K562 (cell line): ENCODE measurements around the gene C16orf95. TPM values are rescaled to one million over a fixed set of nuclear protein-coding genes. Genes with fewer than 3 reads are reported as not detected.

ENCODE experiments used
- DMBX1 ChIP-seq: fragments of 250-450 bp; sonication (Bioruptor Pico); IDR thresholded peaks from 2 replicates; pipeline ENCODE4 v1.8.0; 2022; ENCODE audit warnings: inconsistent platforms, mild to moderate bottlenecking, moderate library complexity, borderline replicate concordance
- HDGF ChIP-seq: fragments of 450-650 bp; IDR thresholded peaks from 2 replicates; pipeline ENCODE4 v1.6.1; 2016
- NR2C1 ChIP-seq, 2 experiments: fragments of 450-650 bp; IDR thresholded peaks; 2 replicates each; pipeline ENCODE4 v1.6.1; 2017; ENCODE audit warnings: mild to moderate bottlenecking in 2 of 2, antibody characterized with exemption in 1 of 2, inconsistent platforms in 1 of 2, missing compliant biosample characterization in 1 of 2, missing genetic modification characterization in 1 of 2
- SIRT6 ChIP-seq: IDR thresholded peaks from one replicate; pipeline ENCODE4 v1.6.1; 2012; ENCODE audit warnings: low read depth, mild to moderate bottlenecking, control low read depth, inconsistent platforms, low read length, moderate library complexity
- SP1 ChIP-seq: sonication (generic); formaldehyde crosslinking; IDR thresholded peaks from 2 replicates; pipeline ENCODE4 v1.8.1; 2022; ENCODE audit warnings: mild to moderate bottlenecking, missing genetic modification reagents
- U2AF2 ChIP-seq: fragments of 200-400 bp; formaldehyde crosslinking; optimal IDR thresholded peaks from 2 replicates; pipeline ENCODE3; 2017; ENCODE audit warnings: low read depth, mild to moderate bottlenecking, low read length
- ZNF41 ChIP-seq: fragments of 250-450 bp; sonication (Bioruptor Pico); conservative IDR thresholded peaks from 2 replicates; pipeline ENCODE4 v1.4.0; 2020; ENCODE audit warnings: mild to moderate bottlenecking
- ZNF764 ChIP-seq: fragments of 250-450 bp; sonication (Bioruptor Pico); IDR thresholded peaks from 2 replicates; pipeline ENCODE4 v1.4.0; 2020; ENCODE audit warnings: low read depth, mild to moderate bottlenecking, moderate library complexity
- polyA plus RNA-seq, 8 experiments: library from polyadenylated mRNA; depleted of rRNA in 4 of 8; stranded (reverse) in 5 of 8; unstranded in 3 of 8; fragments of >200 nt; fragmentation: Nextera tagmentation in 2 of 8; fragmentation: Illumina TruSeq in 1 of 8; extraction: Ambion mirVana in 2 of 8; extraction: Trizol in 1 of 8; gene quantifications; 2 replicates each; pipeline versions ENCODE4 v1.2.1 to v1.2.3, GENCODE V29; 2011 to 2014; ENCODE audit warnings: inconsistent platforms in 1 of 8, missing spikeins in 1 of 8
- total RNA-seq, 7 experiments: library from RNA; depleted of rRNA in 6 of 7; stranded (reverse); fragments of >200 nt in 6 of 7; fragmentation: Illumina TruSeq in 2 of 7; extraction: Trizol in 2 of 7; gene quantifications; 2 replicates each; pipeline versions ENCODE4 v1.2.1 to v1.2.3, GENCODE V29; 2011 to 2021; ENCODE audit warnings: low replicate concordance in 1 of 7
- TF ChIP-seq, protein P1 (sequence below): fragments of 250-450 bp; sonication (Bioruptor Pico); IDR thresholded peaks from 2 replicates; pipeline ENCODE4 v1.5.0; 2022; ENCODE audit warnings: mild to moderate bottlenecking
- TF ChIP-seq, protein P2 (sequence below): fragments of 450-650 bp; formaldehyde crosslinking; IDR thresholded peaks from 2 replicates; pipeline ENCODE4 v1.4.0; 2022; ENCODE audit warnings: mild to moderate bottlenecking, moderate library complexity
- TF ChIP-seq, protein P3 (sequence below): fragments of 450-650 bp; IDR thresholded peaks from 2 replicates; pipeline ENCODE4 v1.6.1; 2017; ENCODE audit warnings: antibody characterized with exemption, mild to moderate bottlenecking
- TF ChIP-seq, protein P4 (sequence below): fragments of 450-650 bp; conservative IDR thresholded peaks from 2 replicates; pipeline ENCODE4 v1.6.1; 2016; ENCODE audit warnings: missing genetic modification characterization, low read depth, mild to moderate bottlenecking, missing compliant biosample characterization, moderate library complexity
- TF ChIP-seq, protein P5 (sequence below): fragments of 250-450 bp; sonication (Bioruptor Pico); IDR thresholded peaks from 2 replicates; pipeline ENCODE4 v1.9.0; 2021; ENCODE audit warnings: mild to moderate bottlenecking, inconsistent platforms
- TF ChIP-seq, protein P6 (sequence below), 2 experiments: fragments of 450-650 bp; IDR thresholded peaks; 2 replicates each; pipeline ENCODE4 v1.6.1; 2016

The C16orf95 gene
- total and polyA plus RNA-seq, 9 of the 15 experiments (the other 6 are each of a cell fraction or from before 2014, with no cell fraction given) = 6.5 to 20.5 (median 9.4) TPM

DNA sequence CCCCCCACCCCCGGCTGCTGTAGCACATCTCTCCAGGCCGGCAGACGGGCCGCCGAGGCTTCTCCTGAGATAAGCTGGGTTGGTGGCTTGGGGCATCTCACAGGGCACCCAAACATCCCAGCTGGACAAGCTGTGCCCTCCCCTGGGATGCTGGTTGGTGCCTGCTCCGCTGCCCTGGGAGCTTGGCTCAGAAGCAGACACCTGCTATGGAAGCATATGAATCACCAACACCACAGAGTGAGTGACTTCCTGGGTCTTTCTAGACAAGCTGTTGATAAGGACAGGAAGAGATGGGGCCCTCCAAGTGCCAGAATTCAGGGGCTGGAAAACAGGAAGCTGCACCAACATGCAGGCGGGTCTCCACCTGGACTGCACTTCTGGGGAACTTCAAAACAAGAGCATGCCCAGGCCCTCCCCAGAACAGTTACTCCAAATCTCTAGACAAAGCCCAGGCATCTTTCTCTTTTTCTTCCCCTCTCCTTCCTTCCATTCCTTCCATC is 13.7 kb downstream of the C16orf95 start (continued):
- TF ChIP-seq, protein P1, sequence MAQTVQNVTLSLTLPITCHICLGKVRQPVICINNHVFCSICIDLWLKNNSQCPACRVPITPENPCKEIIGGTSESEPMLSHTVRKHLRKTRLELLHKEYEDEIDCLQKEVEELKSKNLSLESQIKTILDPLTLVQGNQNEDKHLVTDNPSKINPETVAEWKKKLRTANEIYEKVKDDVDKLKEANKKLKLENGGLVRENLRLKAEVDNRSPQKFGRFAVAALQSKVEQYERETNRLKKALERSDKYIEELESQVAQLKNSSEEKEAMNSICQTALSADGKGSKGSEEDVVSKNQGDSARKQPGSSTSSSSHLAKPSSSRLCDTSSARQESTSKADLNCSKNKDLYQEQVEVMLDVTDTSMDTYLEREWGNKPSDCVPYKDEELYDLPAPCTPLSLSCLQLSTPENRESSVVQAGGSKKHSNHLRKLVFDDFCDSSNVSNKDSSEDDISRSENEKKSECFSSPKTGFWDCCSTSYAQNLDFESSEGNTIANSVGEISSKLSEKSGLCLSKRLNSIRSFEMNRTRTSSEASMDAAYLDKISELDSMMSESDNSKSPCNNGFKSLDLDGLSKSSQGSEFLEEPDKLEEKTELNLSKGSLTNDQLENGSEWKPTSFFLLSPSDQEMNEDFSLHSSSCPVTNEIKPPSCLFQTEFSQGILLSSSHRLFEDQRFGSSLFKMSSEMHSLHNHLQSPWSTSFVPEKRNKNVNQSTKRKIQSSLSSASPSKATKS (CRISPR knock-in tag) = no peak
- TF ChIP-seq, protein P2, sequence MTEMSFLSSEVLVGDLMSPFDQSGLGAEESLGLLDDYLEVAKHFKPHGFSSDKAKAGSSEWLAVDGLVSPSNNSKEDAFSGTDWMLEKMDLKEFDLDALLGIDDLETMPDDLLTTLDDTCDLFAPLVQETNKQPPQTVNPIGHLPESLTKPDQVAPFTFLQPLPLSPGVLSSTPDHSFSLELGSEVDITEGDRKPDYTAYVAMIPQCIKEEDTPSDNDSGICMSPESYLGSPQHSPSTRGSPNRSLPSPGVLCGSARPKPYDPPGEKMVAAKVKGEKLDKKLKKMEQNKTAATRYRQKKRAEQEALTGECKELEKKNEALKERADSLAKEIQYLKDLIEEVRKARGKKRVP (CRISPR knock-in tag) = no peak
- TF ChIP-seq, protein P3, sequence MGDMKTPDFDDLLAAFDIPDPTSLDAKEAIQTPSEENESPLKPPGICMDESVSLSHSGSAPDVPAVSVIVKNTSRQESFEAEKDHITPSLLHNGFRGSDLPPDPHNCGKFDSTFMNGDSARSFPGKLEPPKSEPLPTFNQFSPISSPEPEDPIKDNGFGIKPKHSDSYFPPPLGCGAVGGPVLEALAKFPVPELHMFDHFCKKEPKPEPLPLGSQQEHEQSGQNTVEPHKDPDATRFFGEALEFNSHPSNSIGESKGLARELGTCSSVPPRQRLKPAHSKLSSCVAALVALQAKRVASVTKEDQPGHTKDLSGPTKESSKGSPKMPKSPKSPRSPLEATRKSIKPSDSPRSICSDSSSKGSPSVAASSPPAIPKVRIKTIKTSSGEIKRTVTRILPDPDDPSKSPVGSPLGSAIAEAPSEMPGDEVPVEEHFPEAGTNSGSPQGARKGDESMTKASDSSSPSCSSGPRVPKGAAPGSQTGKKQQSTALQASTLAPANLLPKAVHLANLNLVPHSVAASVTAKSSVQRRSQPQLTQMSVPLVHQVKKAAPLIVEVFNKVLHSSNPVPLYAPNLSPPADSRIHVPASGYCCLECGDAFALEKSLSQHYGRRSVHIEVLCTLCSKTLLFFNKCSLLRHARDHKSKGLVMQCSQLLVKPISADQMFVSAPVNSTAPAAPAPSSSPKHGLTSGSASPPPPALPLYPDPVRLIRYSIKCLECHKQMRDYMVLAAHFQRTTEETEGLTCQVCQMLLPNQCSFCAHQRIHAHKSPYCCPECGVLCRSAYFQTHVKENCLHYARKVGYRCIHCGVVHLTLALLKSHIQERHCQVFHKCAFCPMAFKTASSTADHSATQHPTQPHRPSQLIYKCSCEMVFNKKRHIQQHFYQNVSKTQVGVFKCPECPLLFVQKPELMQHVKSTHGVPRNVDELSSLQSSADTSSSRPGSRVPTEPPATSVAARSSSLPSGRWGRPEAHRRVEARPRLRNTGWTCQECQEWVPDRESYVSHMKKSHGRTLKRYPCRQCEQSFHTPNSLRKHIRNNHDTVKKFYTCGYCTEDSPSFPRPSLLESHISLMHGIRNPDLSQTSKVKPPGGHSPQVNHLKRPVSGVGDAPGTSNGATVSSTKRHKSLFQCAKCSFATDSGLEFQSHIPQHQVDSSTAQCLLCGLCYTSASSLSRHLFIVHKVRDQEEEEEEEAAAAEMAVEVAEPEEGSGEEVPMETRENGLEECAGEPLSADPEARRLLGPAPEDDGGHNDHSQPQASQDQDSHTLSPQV = peak; percentile 51; the same call in 1 of the 2 replicates
- TF ChIP-seq SIRT6 (no peak), ZNF41 (CRISPR knock-in tag) (0 out of 2 replicates have a peak, but pooled peaks have one; percentile 37), ZNF764 (no peak), SP1 (CRISPR knock-in tag) (no peak), HDGF (no peak), NR2C1 (IDR thresholded peaks at IDR 0.05) (no peak), NR2C1 (tag; IDR thresholded peaks at IDR 0.05) (peak; percentile 8; the same call in 1 of the 2 replicates), U2AF2 (no peak), DMBX1 (CRISPR knock-in tag) (peak; percentile 67; the same call in 1 of the 2 replicates)
- TF ChIP-seq, protein P4, sequence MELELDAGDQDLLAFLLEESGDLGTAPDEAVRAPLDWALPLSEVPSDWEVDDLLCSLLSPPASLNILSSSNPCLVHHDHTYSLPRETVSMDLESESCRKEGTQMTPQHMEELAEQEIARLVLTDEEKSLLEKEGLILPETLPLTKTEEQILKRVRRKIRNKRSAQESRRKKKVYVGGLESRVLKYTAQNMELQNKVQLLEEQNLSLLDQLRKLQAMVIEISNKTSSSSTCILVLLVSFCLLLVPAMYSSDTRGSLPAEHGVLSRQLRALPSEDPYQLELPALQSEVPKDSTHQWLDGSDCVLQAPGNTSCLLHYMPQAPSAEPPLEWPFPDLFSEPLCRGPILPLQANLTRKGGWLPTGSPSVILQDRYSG (tag) = no peak
- TF ChIP-seq, protein P5, sequence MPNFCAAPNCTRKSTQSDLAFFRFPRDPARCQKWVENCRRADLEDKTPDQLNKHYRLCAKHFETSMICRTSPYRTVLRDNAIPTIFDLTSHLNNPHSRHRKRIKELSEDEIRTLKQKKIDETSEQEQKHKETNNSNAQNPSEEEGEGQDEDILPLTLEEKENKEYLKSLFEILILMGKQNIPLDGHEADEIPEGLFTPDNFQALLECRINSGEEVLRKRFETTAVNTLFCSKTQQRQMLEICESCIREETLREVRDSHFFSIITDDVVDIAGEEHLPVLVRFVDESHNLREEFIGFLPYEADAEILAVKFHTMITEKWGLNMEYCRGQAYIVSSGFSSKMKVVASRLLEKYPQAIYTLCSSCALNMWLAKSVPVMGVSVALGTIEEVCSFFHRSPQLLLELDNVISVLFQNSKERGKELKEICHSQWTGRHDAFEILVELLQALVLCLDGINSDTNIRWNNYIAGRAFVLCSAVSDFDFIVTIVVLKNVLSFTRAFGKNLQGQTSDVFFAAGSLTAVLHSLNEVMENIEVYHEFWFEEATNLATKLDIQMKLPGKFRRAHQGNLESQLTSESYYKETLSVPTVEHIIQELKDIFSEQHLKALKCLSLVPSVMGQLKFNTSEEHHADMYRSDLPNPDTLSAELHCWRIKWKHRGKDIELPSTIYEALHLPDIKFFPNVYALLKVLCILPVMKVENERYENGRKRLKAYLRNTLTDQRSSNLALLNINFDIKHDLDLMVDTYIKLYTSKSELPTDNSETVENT (CRISPR knock-in tag) = no peak
- TF ChIP-seq, protein P6, sequence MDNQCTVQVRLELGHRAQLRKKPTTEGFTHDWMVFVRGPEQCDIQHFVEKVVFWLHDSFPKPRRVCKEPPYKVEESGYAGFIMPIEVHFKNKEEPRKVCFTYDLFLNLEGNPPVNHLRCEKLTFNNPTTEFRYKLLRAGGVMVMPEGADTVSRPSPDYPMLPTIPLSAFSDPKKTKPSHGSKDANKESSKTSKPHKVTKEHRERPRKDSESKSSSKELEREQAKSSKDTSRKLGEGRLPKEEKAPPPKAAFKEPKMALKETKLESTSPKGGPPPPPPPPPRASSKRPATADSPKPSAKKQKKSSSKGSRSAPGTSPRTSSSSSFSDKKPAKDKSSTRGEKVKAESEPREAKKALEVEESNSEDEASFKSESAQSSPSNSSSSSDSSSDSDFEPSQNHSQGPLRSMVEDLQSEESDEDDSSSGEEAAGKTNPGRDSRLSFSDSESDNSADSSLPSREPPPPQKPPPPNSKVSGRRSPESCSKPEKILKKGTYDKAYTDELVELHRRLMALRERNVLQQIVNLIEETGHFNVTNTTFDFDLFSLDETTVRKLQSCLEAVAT (IDR thresholded peaks at IDR 0.05) = no peak
